CD4-positive, alpha-beta T cell treated with Interferon gamma for 1 hour (primary cell): ENCODE results near the gene KIF19.
A peak's percentile ranks its signal among the peaks of the same experiment; 100 is the strongest.

ENCODE experiments used
- DNase-seq: peaks from one replicate; pipeline ENCODE4 v3.0.0-alpha.2; 2020

The KIF19 gene

GRCh38 chr17:74368341-74369081 is 42.5 kb downstream of the KIF19 start:
- peak; percentile 59 for DNase-seq

DNA sequence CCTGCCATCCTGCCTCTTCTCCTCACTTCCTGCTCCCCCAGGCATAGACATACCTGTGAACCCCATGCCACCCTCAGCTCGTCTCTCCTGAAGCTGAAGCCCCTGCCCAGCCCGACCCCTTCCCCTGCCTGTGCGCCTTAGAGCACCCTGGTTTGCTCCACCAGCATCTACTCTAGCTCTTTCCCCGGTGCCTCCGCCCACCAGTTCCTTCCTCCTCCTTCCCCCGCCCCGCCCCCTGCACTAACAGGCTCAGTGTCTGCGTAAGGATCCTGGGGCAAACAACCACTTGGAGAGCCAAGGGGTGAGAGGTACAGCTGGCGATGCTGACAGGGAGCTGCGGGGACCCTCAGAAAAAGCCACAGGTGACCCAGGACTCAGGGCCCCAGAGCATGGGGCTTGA is 43.2 kb downstream of the KIF19 start:
- DNase-seq, result peak; percentile 61

DNA sequence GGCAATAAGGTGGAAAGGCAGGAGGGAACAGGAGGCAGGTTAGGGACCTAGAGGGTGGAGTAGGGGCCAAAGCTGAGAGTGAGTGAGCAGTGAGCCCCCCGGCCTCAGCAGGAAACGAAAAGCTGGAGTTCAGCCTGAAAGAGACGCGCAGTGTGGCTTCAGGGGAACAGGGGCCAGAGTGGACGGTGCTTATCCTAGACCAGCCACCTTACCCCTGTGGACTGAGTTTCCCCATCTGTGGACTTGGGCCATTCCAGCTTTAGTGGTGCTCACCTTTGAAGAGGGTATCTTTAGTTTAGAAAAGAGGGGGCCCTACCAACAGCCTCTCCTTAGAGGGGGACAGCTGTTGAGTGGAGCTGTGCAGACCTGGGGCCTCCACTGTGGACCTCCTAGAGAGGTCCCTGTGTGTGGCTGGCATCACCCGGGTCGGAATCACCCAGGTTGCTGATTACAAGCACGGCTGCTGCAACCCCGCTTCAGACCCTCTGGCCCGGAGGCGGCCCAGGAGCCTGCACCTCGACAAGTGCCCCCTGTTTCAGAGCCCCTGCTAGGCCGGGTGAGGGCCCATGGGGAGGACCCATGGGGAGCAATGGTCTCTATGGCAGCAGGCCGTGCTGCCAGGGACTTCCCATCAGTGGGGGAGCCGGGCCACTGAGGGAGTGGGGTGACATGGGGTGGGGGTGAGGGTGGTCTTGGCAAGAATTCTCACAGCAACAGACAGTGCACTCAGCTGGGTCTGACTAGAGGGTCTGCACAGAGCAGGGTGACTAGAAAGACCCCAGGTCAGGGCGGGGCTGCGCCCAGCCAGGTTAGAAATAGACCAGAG is 43.9 kb downstream of the KIF19 start:
- DNase-seq, result no peak

DNA sequence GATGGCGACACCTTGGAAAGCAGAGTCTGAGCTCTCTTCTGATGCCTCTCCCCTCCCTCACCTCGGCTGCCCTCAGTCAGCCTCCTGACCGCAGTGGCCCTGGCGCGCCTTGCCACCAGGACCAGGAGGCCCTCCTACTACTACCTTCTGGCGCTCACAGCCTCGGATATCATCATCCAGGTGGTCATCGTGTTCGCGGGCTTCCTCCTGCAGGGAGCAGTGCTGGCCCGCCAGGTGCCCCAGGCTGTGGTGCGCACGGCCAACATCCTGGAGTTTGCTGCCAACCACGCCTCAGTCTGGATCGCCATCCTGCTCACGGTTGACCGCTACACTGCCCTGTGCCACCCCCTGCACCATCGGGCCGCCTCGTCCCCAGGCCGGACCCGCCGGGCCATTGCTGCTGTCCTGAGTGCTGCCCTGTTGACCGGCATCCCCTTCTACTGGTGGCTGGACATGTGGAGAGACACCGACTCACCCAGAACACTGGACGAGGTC is 45.7 kb downstream of the KIF19 start:
- no peak for DNase-seq

- no peak for DNase-seq
Observed at GRCh38 chr17:74372426-74372825, 46.4 kb downstream of the KIF19 start.

DNA sequence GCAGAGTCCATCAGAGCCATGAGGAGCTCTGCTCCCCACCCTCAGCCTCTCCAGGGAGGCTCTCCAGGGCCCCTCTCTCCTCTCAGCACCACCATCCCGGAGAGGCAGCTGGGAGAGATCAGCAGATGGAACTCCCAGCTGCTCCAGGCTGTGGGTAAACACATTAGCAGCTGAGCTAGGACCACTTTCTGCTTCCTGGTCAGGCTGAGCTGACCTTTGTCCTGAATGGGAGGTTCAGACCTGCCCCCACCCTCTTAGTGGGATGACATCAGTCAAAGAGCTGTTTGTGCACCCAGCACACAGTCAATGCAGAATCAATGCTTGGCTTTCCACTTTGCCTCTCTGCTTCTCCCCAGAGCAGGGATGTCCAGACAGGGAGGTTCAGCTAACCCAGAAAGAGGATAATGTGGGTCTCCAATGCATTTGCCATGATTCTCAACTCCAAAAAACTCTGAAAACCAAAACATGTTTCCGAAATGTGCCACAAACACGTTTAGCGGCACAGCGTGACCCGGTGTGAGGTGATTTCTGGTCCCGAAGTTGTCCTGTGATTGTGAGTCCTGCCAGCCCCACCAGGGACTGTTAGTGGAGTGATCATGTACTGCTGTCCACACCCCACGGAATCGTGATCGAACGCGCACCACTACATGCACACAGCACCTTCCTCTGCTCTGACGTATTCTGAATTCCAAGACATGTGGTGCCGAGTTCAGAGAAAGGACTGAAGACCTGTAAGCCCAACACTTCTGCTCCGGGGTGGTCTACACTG is 48.0 kb downstream of the KIF19 start:
- no peak for DNase-seq

DNA sequence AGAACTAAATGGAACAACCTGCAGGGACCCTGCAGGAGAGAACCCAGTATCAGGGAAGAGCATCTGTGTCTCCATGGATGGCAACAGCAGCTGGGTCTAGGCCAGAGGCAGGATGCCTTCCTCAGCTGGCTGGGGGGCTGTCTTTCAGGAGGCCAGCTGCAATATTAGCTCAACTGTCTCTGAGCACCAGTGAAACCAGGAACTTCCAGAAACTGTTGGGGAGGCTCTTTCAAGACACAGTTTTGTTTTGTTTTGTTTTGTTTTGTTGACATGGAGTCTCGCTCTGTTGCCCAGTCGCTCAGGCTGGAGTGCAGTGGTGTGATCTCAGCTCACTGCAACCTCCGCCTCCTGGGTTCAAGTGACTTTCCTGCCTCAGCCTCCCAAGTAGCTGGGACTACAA is 48.8 kb downstream of the KIF19 start:
- DNase-seq, result no peak

GRCh38 chr17:74379495-74380085 is 53.6 kb downstream of the KIF19 start:
- DNase-seq, result peak; percentile 85

GRCh38 chr17:74380086-74380958 is 54.3 kb downstream of the KIF19 start:
- DNase-seq, result no peak

DNA sequence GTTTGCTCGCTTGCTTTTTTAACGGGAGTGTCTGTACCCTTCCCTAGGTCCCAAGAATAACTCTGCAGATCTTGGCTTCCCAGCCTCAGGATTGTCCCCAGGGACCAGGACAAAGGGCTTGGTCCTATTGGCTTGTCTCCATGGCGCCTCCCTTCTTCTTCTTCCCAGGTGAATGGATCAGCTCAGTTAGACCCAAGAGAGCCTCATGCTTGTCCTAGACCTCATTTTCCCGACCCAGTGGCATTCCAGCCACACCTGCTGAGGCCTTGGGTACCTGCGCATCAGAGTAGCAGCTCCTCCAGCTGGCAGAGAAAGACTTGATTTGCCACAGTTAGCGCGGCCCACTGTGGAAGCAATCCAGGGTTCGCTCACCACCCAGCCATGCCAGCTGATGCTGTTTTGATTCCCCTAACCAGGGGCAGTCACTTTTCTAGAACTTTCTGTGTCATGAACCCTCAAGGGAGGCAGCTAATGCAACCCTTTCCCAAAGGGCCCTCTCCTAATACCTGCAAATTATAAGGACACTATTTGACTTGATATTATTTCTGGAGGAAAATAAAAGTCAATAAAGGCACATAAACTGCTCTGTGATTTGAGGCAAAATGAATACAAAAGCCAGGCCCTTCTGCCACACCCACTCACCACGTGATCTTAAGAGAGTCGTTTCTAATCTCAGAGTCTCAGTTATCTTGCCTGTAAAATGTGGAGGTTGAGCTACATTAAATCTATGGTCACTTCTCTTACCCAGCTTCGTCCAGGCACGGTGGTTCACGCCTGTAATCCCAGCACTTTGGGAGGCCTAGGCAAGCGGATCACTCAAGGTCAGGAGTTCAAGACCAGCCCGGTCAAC is 55.2 kb downstream of the KIF19 start:
- DNase-seq, result no peak

DNA sequence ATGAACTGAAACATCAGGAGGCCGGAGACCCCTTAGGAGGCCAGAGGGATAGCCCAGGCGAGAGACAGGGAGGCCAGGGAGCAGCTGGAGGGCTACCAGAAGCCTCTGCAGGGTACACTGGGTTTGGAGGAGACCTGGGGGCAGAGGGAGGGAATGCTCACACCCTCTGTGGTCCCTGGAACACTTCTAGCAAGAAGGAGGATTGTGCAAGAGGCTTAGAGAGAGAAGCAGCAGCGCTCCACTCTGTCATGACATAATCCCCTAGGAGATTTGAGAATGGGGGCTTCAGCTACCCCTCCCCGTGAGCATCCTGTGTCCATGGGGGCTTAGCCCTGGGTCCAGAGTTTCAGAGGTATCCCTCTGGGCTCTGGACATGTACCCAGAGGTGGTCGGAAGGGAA is 57.1 kb downstream of the KIF19 start:
- DNase-seq, result no peak

- DNase-seq, result no peak
Observed at GRCh38 chr17:74385201-74385600, 59.2 kb downstream of the KIF19 start.

GRCh38 chr17:74386386-74386785 is 60.4 kb downstream of the KIF19 start:
- DNase-seq, result no peak

DNA sequence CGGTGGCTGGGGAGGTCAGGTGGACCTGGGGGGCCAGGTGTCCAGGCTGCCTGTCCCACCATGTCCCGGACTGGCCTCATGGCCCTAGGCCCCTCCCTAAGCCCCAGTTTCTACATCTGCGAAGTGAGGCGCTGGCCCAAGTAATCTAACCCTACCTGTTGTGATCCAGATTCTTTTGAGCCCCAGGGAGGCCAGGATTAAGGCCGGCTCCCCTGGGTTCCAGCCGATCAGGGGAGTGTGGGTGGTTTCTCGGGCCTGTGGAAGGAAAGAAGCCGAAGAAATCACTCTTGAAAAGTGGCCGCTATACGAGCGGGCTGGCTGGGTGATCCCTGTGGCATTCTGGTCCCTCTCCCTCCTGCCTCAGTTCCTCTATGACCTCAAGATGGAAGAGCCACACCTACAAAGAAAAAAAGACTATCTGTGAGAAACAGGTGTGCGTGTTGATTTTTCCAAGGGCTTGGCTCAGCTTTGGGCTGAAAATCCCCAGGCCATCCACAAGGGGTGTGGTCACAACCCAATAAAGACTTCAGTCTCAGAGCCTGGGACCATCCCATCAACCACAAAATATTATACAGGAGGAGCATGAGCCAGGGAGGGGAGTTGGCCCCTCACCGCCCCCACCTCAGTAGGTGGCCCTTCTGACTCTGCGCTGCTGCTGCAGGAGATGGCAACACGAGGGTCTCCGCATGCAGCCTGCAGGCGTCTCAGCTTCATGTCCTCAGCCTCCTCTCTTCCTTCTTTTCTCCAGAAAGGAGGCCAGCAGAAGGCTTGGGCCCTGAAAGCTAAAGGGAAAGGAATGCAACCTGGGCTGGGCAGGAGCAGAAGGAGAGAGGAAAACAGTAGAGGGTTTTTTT is 61.6 kb downstream of the KIF19 start:
- DNase-seq, result no peak

DNA sequence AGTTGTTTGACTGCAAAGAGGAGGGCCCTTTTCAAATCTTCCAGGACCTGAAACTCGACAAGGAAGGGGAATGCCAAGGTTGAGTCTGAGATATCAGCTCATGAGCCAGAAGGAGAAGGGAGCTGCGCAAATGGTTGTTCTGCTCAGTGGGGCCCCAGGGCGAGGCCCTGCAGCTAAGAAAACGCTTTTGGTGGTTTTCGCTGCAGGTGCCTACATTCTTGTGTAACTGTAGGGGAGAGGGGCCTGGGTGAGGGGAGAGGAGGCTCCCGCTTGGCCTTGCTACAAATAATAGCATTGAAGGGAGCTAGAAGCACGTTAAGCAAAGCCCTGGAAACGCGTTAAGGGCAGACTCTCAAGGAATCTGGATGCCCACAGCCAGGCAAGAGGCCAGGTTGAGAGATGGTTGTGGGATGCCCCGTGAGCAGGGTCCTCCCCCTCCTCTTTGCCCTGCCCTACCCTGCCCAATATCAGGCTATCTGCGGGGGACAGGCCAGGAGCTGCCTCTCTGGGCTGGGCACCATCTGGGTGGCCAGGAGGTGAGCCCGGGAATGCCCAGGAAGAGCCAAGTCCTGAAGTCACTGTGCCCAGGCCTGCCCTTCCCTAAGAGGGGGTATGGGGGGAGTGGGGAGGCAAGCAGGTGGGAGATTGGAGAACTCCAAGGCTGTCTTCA is 63.2 kb downstream of the KIF19 start:
- no peak for DNase-seq

- DNase-seq, result no peak
Observed at GRCh38 chr17:74389937-74390679, 64.1 kb downstream of the KIF19 start.

DNA sequence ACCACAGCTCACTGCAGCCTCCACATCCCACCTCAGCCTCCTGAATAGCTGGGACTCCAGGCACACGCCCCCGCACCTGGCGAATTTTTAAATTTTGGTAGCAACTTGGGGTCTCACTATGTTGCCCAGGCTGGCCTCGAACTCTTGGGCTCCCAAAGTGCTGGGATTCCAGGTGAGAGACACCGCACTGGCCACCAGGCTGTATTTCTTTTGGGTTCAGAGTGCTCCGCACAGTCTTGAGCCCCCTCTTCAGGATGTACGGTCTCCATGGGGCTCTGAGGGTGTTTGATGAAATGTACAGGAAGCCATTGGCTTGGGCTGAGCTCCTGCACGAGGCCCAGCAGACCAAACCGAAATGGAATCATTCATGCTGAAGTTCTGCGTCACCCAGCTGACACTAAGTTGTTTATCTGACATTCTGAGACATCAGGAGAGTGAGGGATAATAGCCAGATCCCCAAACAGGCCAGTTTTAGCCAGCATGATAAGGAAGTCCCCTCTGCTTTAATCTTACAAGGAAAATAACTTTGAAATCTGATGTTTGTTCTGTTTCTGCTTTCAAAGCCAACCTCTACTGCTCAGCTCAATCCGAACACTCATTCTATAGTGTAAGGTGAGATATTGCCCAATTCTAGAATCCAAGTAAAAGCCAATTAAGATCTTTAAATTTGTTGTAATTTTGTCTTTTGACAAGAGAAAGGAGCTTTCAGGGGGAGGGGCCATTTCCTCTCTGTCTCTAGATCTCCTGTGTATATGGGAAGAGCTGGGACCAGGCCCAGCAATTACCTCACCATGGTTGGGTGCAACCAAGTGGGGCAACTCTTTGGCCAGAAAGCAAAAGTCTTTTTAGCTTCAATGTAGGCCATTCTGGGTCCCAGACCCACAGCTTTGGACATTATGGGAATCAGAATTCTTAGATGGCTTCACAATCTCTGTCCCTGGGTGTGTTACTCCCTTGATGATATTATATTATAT is 64.9 kb downstream of the KIF19 start:
- DNase-seq, result no peak
